OCI-M2 (cell line): ENCODE results near the gene SLC35E3.

ENCODE experiments used
- DNase-seq: peaks from one replicate; lab custom pipeline; 2025; ENCODE audit not compliant: unreplicated experiment; lab: John Stamatoyannopoulos, UW

SLC35E3 gene

GRCh38 chr12:68769941-68770340, 24.0 kb downstream of the SLC35E3 start:
- no peak for DNase-seq

- DNase-seq, result peak; percentile 17
These were observed 25.4 kb downstream of the SLC35E3 start for GRCh38 chr12:68771223-68771925.

GRCh38 chr12:68772714-68773113, 26.7 kb downstream of the SLC35E3 start:
- DNase-seq, result no peak

GRCh38 chr12:68773582-68773981, 27.6 kb downstream of the SLC35E3 start:
- DNase-seq, result no peak

GRCh38 chr12:68775121-68775630, 29.2 kb downstream of the SLC35E3 start:
- DNase-seq, result no peak

GRCh38 chr12:68776976-68777610, 31.1 kb downstream of the SLC35E3 start:
- no peak for DNase-seq

GRCh38 chr12:68779280-68779679, 33.3 kb downstream of the SLC35E3 start:
- no peak for DNase-seq

- DNase-seq, result no peak
These were observed 34.8 kb downstream of the SLC35E3 start for GRCh38 chr12:68780731-68781130.

- no peak for DNase-seq
These were observed 35.8 kb downstream of the SLC35E3 start for GRCh38 chr12:68781728-68782127.

GRCh38 chr12:68784015-68784414, 38.0 kb downstream of the SLC35E3 start:
- DNase-seq, result no peak

- DNase-seq, result no peak
These were observed 39.4 kb downstream of the SLC35E3 start for GRCh38 chr12:68785358-68785757.

- DNase-seq, result no peak
These were observed 39.8 kb downstream of the SLC35E3 start for GRCh38 chr12:68785823-68786222.

GRCh38 chr12:68786929-68787328, 41.0 kb downstream of the SLC35E3 start:
- DNase-seq, result no peak

- no peak for DNase-seq
These were observed 42.7 kb downstream of the SLC35E3 start for GRCh38 chr12:68788554-68789143.

- DNase-seq, result no peak
These were observed 43.3 kb downstream of the SLC35E3 start for GRCh38 chr12:68789144-68789878.

GRCh38 chr12:68790081-68790951, 44.3 kb downstream of the SLC35E3 start:
- no peak for DNase-seq

- DNase-seq, result no peak
These were observed 44.9 kb downstream of the SLC35E3 start for GRCh38 chr12:68790952-68791234.

GRCh38 chr12:68791897-68792481, 46.0 kb downstream of the SLC35E3 start:
- DNase-seq, result no peak

GRCh38 chr12:68792952-68793351, 47.0 kb downstream of the SLC35E3 start:
- DNase-seq, result no peak

- no peak for DNase-seq
These were observed 47.5 kb downstream of the SLC35E3 start for GRCh38 chr12:68793436-68793835.
